Trophoblast cell (in vitro differentiated cells and primary cell): ENCODE measurements around the gene TMEM88.

Experiments used
- DNase-seq, 2 donors: peaks; one replicate each; pipeline ENCODE4 v3.0.0-alpha.2; 2016
- H2AFZ ChIP-seq: 2 replicates; pipeline ENCODE4 v1.6.1; 2013; ENCODE audit warnings: low read length, moderate library complexity, mild to moderate bottlenecking; ENCODE audit not compliant: insufficient read depth, poor library complexity
- H2AK5ac ChIP-seq: 2 replicates; pipeline ENCODE4 v1.6.1; 2013; ENCODE audit warnings: mild to moderate bottlenecking, low read length
- H2BK120ac ChIP-seq: 2 replicates; pipeline ENCODE4 v1.6.1; 2013; ENCODE audit warnings: low read length, mild to moderate bottlenecking, moderate library complexity; ENCODE audit not compliant: insufficient read depth, poor library complexity
- H2BK12ac ChIP-seq: 2 replicates; pipeline ENCODE4 v1.6.1; 2013; ENCODE audit warnings: mild to moderate bottlenecking, low read length, moderate library complexity
- H2BK5ac ChIP-seq: 2 replicates; pipeline ENCODE4 v1.6.1; 2013; ENCODE audit warnings: low read length, low read depth, moderate library complexity, mild to moderate bottlenecking; ENCODE audit not compliant: poor library complexity
- H3K14ac ChIP-seq: 2 replicates; pipeline ENCODE4 v1.6.1; 2013; ENCODE audit warnings: mild to moderate bottlenecking, low read length
- H3K18ac ChIP-seq: 2 replicates; pipeline ENCODE4 v1.6.1; 2013; ENCODE audit warnings: mild to moderate bottlenecking, low read length
- H3K23ac ChIP-seq: 2 replicates; pipeline ENCODE4 v1.6.1; 2013; ENCODE audit warnings: low read length
- H3K27ac ChIP-seq: 2 replicates; pipeline ENCODE4 v1.5.1; 2013; ENCODE audit warnings: low read depth, mild to moderate bottlenecking, inconsistent platforms, low read length, moderate library complexity
- H3K27me3 ChIP-seq: 2 replicates; pipeline ENCODE4 v1.6.1; 2013; ENCODE audit warnings: inconsistent platforms, mild to moderate bottlenecking, low read length, moderate library complexity; ENCODE audit not compliant: insufficient read depth
- H3K36me3 ChIP-seq, 2 experiments: 1 replicate in 1 of 2; 2 replicates in 1 of 2; pipeline ENCODE4 v1.6.1; 2013; ENCODE audit warnings: low read length in 2 of 2, mild to moderate bottlenecking in 2 of 2, moderate library complexity in 1 of 2; ENCODE audit not compliant: insufficient read depth in 2 of 2, control insufficient read depth in 1 of 2
- H3K4ac ChIP-seq: 2 replicates; pipeline ENCODE4 v1.6.1; 2013; ENCODE audit warnings: low read depth, mild to moderate bottlenecking, low read length, moderate library complexity
- H3K4me1 ChIP-seq, 2 experiments: 1 replicate in 1 of 2; 2 replicates in 1 of 2; pipeline ENCODE4 v1.6.1; 2013; ENCODE audit warnings: low read length in 2 of 2, mild to moderate bottlenecking in 2 of 2, moderate library complexity in 1 of 2; ENCODE audit not compliant: insufficient read depth in 2 of 2, control insufficient read depth in 1 of 2
- H3K4me2 ChIP-seq: 2 replicates; pipeline ENCODE4 v1.6.1; 2013; ENCODE audit warnings: inconsistent platforms, mild to moderate bottlenecking, low read length, moderate library complexity
- H3K4me3 ChIP-seq: 2 replicates; pipeline ENCODE4 v1.5.1; 2013; ENCODE audit warnings: mild to moderate bottlenecking, low read depth, low read length, inconsistent platforms
- H3K79me1 ChIP-seq: one replicate; pipeline ENCODE4 v1.6.1; 2013; ENCODE audit warnings: low read length
- H3K79me2 ChIP-seq: 2 replicates; pipeline ENCODE4 v1.6.1; 2013; ENCODE audit warnings: low read length, mild to moderate bottlenecking; ENCODE audit not compliant: control insufficient read depth, insufficient read depth, poor library complexity
- H3K9ac ChIP-seq: 2 replicates; pipeline ENCODE4 v1.6.1; 2013; ENCODE audit warnings: mild to moderate bottlenecking, low read length
- H3K9me3 ChIP-seq: 2 replicates; pipeline ENCODE4 v1.6.1; 2013; ENCODE audit warnings: low read depth, mild to moderate bottlenecking, control low read depth, inconsistent platforms, low read length; ENCODE audit not compliant: insufficient read depth
- H4K12ac ChIP-seq: 2 replicates; pipeline ENCODE4 v1.6.1; 2013; ENCODE audit warnings: low read depth, mild to moderate bottlenecking, low read length, moderate library complexity
- H4K8ac ChIP-seq: 2 replicates; pipeline ENCODE4 v1.6.1; 2013; ENCODE audit warnings: low read depth, mild to moderate bottlenecking, low read length, moderate library complexity
- H4K91ac ChIP-seq: one replicate; pipeline ENCODE4 v1.6.1; 2013; ENCODE audit warnings: low read depth, mild to moderate bottlenecking, low read length, moderate library complexity
- WGBS: extraction: QIAGEN DNeasy Blood & Tissue Kit; methylation state at CpG from one replicate; pipeline ENCODE4 v1.1.7; 2013; ENCODE audit warnings: missing lambda C conversion rate; ENCODE audit not compliant: insufficient read length, insufficient coverage; ENCODE audit errors: extremely low coverage; 5-methylcytosine and 5-hydroxymethylcytosine counted together

The TMEM88 gene

GRCh38 chr17:7849130-7849750 lies 5.6 kb upstream of the TMEM88 start:
- H3K9ac ChIP-seq = no peak overlapping the region
- H4K12ac ChIP-seq = no peak overlapping the region
- H4K91ac ChIP-seq = no peak overlapping the region
- DNase-seq = no peak
- H3K79me1 ChIP-seq = peaks cover 3% of the 10 kb centered on the region
- H2AK5ac ChIP-seq = no peak overlapping the region
- no peak overlapping the region for H2BK12ac ChIP-seq
- peaks cover 4% of the 10 kb centered on the region for H3K79me2 ChIP-seq
- no CpG with 5 or more reads among the region's 35 CpGs for WGBS
- H2BK5ac ChIP-seq = no peak overlapping the region
- H3K27me3 ChIP-seq = no peaks in the 10 kb centered on the region
- no peak overlapping the region for H2AFZ ChIP-seq
- no peak overlapping the region for H3K4me3 ChIP-seq
- H3K9me3 ChIP-seq = peaks cover 7% of the 10 kb centered on the region
- no peak overlapping the region for H2BK120ac ChIP-seq
- no peak overlapping the region for H3K4me2 ChIP-seq
- H3K18ac ChIP-seq = no peak overlapping the region
- peaks cover 82 to 85% of the 10 kb centered on the region in 2 experiments for H3K36me3 ChIP-seq
- no peak overlapping the region for H3K4ac ChIP-seq
- no peak overlapping the region for H4K8ac ChIP-seq
- H3K14ac ChIP-seq = no peak overlapping the region
- peaks cover 6 to 16% of the 10 kb centered on the region in 2 experiments for H3K4me1 ChIP-seq
- no peak overlapping the region for H3K27ac ChIP-seq
- H3K23ac ChIP-seq = no peak overlapping the region

- no peak overlapping the region for H4K91ac ChIP-seq
- no peak overlapping the region for H4K8ac ChIP-seq
- H2BK5ac ChIP-seq = no peak overlapping the region
- no peak overlapping the region for H3K4ac ChIP-seq
- no peak overlapping the region for H2BK120ac ChIP-seq
- no peak overlapping the region for H2AFZ ChIP-seq
- no peak overlapping the region for H3K18ac ChIP-seq
- peaks cover 81 to 84% of the 10 kb centered on the region in 2 experiments for H3K36me3 ChIP-seq
- H3K4me3 ChIP-seq = no peak overlapping the region
- WGBS = no CpG with 5 or more reads among the region's 12 CpGs
- H3K9ac ChIP-seq = no peak overlapping the region
- H3K27ac ChIP-seq = no peak overlapping the region
- H3K79me2 ChIP-seq = peaks cover 3% of the 10 kb centered on the region
- no peaks in the 10 kb centered on the region for H3K27me3 ChIP-seq
- H2AK5ac ChIP-seq = no peak overlapping the region
- H4K12ac ChIP-seq = no peak overlapping the region
- H2BK12ac ChIP-seq = no peak overlapping the region
- H3K9me3 ChIP-seq = peaks cover 4% of the 10 kb centered on the region
- DNase-seq = peak in 1 of 2 donors; percentile 35
- no peak overlapping the region for H3K4me2 ChIP-seq
- H3K14ac ChIP-seq = no peak overlapping the region
- H3K79me1 ChIP-seq = no peaks in the 10 kb centered on the region
- peaks cover 5 to 18% of the 10 kb centered on the region in 2 experiments for H3K4me1 ChIP-seq
- no peak overlapping the region for H3K23ac ChIP-seq
Measured at GRCh38 chr17:7849751-7850504, 4.9 kb upstream of the TMEM88 start.

- Histone ChIP-seq H2BK120ac (no peak overlapping the region), H4K8ac (no peak overlapping the region), H2AFZ (no peak overlapping the region), H2BK12ac (no peak overlapping the region), H2BK5ac (no peak overlapping the region), H3K14ac (no peak overlapping the region), H3K27me3 (no peaks in the 10 kb centered on the region), H2AK5ac (no peak overlapping the region), H3K27ac (no peak overlapping the region), H3K4me2 (no peak overlapping the region), H3K9me3 (peaks cover 4% of the 10 kb centered on the region), H4K91ac (no peak overlapping the region), H3K36me3 (peaks cover 77 to 83% of the 10 kb centered on the region in 2 experiments), H3K18ac (no peak overlapping the region), H3K79me2 (no peaks in the 10 kb centered on the region), H3K9ac (no peak overlapping the region), H4K12ac (no peak overlapping the region), H3K4ac (no peak overlapping the region), H3K4me1 (peaks cover 10 to 22% of the 10 kb centered on the region in 2 experiments), H3K23ac (no peak overlapping the region), H3K79me1 (peaks cover 4% of the 10 kb centered on the region), H3K4me3 (no peak overlapping the region)
- no CpG with 5 or more reads among the region's 17 CpGs for WGBS
- no peak for DNase-seq
Measured at GRCh38 chr17:7850701-7851437, 4.0 kb upstream of the TMEM88 start.

GRCh38 chr17:7851438-7852261 lies 3.2 kb upstream of the TMEM88 start:
- Histone ChIP-seq H2AFZ (no peak overlapping the region), H3K4me3 (no peak overlapping the region), H3K4me1 (peaks cover 16 to 30% of the 10 kb centered on the region in 2 experiments), H3K4me2 (no peak overlapping the region), H3K14ac (no peak overlapping the region), H4K12ac (no peak overlapping the region), H4K8ac (no peak overlapping the region), H3K36me3 (peaks cover 69 to 76% of the 10 kb centered on the region in 2 experiments), H3K79me2 (no peaks in the 10 kb centered on the region), H2BK12ac (no peak overlapping the region), H3K9ac (no peak overlapping the region), H3K18ac (no peak overlapping the region), H3K23ac (no peak overlapping the region), H3K79me1 (peaks cover 8% of the 10 kb centered on the region), H2BK120ac (no peak overlapping the region), H2BK5ac (no peak overlapping the region), H3K9me3 (peaks cover 4% of the 10 kb centered on the region), H3K27ac (no peak overlapping the region), H4K91ac (no peak overlapping the region), H3K27me3 (no peaks in the 10 kb centered on the region), H2AK5ac (no peak overlapping the region), H3K4ac (no peak overlapping the region)
- no CpG with 5 or more reads among the region's 60 CpGs for WGBS
- DNase-seq = peak; percentile 95 to 96
